Measurements from ENCODE around the gene ATF3.

Gene ATF3

GRCh38 chr1:212568978-212569537, 39.5 kb upstream of the ATF3 start:
- H3K79me2 ChIP-seq (ENCODE audit: insufficient read depth, low read length): no peaks in the 10 kb centered on the region
- peaks cover 6% of the 10 kb centered on the region for H3K27me3 ChIP-seq (ENCODE audit: insufficient read depth, low read length, poor library complexity)
- no peak for DNase-seq
- H3K4me1 ChIP-seq (ENCODE audit: insufficient read depth, low read length): peaks cover 18% of the 10 kb centered on the region
- no peak overlapping the region for H2AFZ ChIP-seq (ENCODE audit: low read depth, low read length)
- H3K9ac ChIP-seq (ENCODE audit: low read depth, low read length): no peak overlapping the region
- no peak overlapping the region for H3K27ac ChIP-seq (ENCODE audit: low read length)
- no peaks in the 10 kb centered on the region for H4K20me1 ChIP-seq (ENCODE audit: insufficient read depth, low read length)
- no peak overlapping the region for H3K4me2 ChIP-seq (ENCODE audit: insufficient read depth, low read length)
- H3K4me3 ChIP-seq (ENCODE audit: low read depth in 1 of 2, low read length in 2 of 2): no peak overlapping the region
- TF ChIP-seq CTCF (IDR thresholded peaks at IDR 0.05; ENCODE audit: borderline replicate concordance, extremely low read depth, low read length, poor library complexity, severe bottlenecking) (no peak), EZH2 (IDR thresholded peaks at IDR 0.05; ENCODE audit: borderline replicate concordance, low read depth, low read length, severe bottlenecking) (no peak)
- H3K36me3 ChIP-seq (ENCODE audit: insufficient read depth, low read length): no peaks in the 10 kb centered on the region
- H3K9me3 ChIP-seq (ENCODE audit: insufficient read depth, low read length, severe bottlenecking): no peaks in the 10 kb centered on the region
- no peak for ATAC-seq (ENCODE audit: insufficient read depth, low read depth)

GRCh38 chr1:212574732-212575131, 33.8 kb upstream of the ATF3 start:
- Histone ChIP-seq H3K4me2 (ENCODE audit: insufficient read depth, low read length) (no peak overlapping the region), H3K36me3 (ENCODE audit: insufficient read depth, low read length) (no peaks in the 10 kb centered on the region), H3K79me2 (ENCODE audit: insufficient read depth, low read length) (no peaks in the 10 kb centered on the region), H3K4me1 (ENCODE audit: insufficient read depth, low read length) (no peaks in the 10 kb centered on the region), H3K27ac (ENCODE audit: low read length) (no peak overlapping the region), H3K27me3 (ENCODE audit: insufficient read depth, low read length, poor library complexity) (peaks cover 14% of the 10 kb centered on the region), H3K9ac (ENCODE audit: low read depth, low read length) (no peak overlapping the region), H3K4me3 (ENCODE audit: low read depth in 1 of 2, low read length in 2 of 2) (no peak overlapping the region), H3K9me3 (ENCODE audit: insufficient read depth, low read length, severe bottlenecking) (no peaks in the 10 kb centered on the region), H2AFZ (ENCODE audit: low read depth, low read length) (no peak overlapping the region), H4K20me1 (ENCODE audit: insufficient read depth, low read length) (no peaks in the 10 kb centered on the region)
- no peak for TF ChIP-seq CTCF (IDR thresholded peaks at IDR 0.05; ENCODE audit: borderline replicate concordance, extremely low read depth, low read length, poor library complexity, severe bottlenecking)
- no peak for TF ChIP-seq EZH2 (IDR thresholded peaks at IDR 0.05; ENCODE audit: borderline replicate concordance, low read depth, low read length, severe bottlenecking)
- DNase-seq (no peak), ATAC-seq (ENCODE audit: insufficient read depth, low read depth) (no peak)

- Histone ChIP-seq H3K79me2 (ENCODE audit: insufficient read depth, low read length) (no peaks in the 10 kb centered on the region), H3K27me3 (ENCODE audit: insufficient read depth, low read length, poor library complexity) (peaks cover 14% of the 10 kb centered on the region), H3K4me2 (ENCODE audit: insufficient read depth, low read length) (no peak overlapping the region), H3K36me3 (ENCODE audit: insufficient read depth, low read length) (no peaks in the 10 kb centered on the region), H4K20me1 (ENCODE audit: insufficient read depth, low read length) (no peaks in the 10 kb centered on the region), H3K4me1 (ENCODE audit: insufficient read depth, low read length) (no peaks in the 10 kb centered on the region), H3K4me3 (ENCODE audit: low read depth in 1 of 2, low read length in 2 of 2) (no peak overlapping the region), H3K27ac (ENCODE audit: low read length) (no peak overlapping the region), H3K9me3 (ENCODE audit: insufficient read depth, low read length, severe bottlenecking) (no peaks in the 10 kb centered on the region), H3K9ac (ENCODE audit: low read depth, low read length) (no peak overlapping the region), H2AFZ (ENCODE audit: low read depth, low read length) (no peak overlapping the region)
- ATAC-seq (ENCODE audit: insufficient read depth, low read depth): no peak
- TF ChIP-seq CTCF (IDR thresholded peaks at IDR 0.05; ENCODE audit: borderline replicate concordance, extremely low read depth, low read length, poor library complexity, severe bottlenecking) (no peak), EZH2 (IDR thresholded peaks at IDR 0.05; ENCODE audit: borderline replicate concordance, low read depth, low read length, severe bottlenecking) (no peak)
- no peak for DNase-seq
Measured at GRCh38 chr1:212575333-212575732, 33.2 kb upstream of the ATF3 start.

- H3K27ac ChIP-seq (ENCODE audit: low read length): no peak overlapping the region
- no peaks in the 10 kb centered on the region for H3K4me1 ChIP-seq (ENCODE audit: insufficient read depth, low read length)
- H3K9ac ChIP-seq (ENCODE audit: low read depth, low read length): no peak overlapping the region
- no peaks in the 10 kb centered on the region for H3K36me3 ChIP-seq (ENCODE audit: insufficient read depth, low read length)
- ATAC-seq (ENCODE audit: insufficient read depth, low read depth): no peak
- H3K4me3 ChIP-seq (ENCODE audit: low read depth in 1 of 2, low read length in 2 of 2): no peak overlapping the region
- H2AFZ ChIP-seq (ENCODE audit: low read depth, low read length): no peak overlapping the region
- TF ChIP-seq CTCF (IDR thresholded peaks at IDR 0.05; ENCODE audit: borderline replicate concordance, extremely low read depth, low read length, poor library complexity, severe bottlenecking) (no peak), EZH2 (IDR thresholded peaks at IDR 0.05; ENCODE audit: borderline replicate concordance, low read depth, low read length, severe bottlenecking) (no peak)
- H3K4me2 ChIP-seq (ENCODE audit: insufficient read depth, low read length): no peak overlapping the region
- peaks cover 17% of the 10 kb centered on the region for H3K27me3 ChIP-seq (ENCODE audit: insufficient read depth, low read length, poor library complexity)
- no peaks in the 10 kb centered on the region for H4K20me1 ChIP-seq (ENCODE audit: insufficient read depth, low read length)
- no peak for DNase-seq
- H3K79me2 ChIP-seq (ENCODE audit: insufficient read depth, low read length): no peaks in the 10 kb centered on the region
- no peaks in the 10 kb centered on the region for H3K9me3 ChIP-seq (ENCODE audit: insufficient read depth, low read length, severe bottlenecking)
Measured at GRCh38 chr1:212578041-212578440, 30.5 kb upstream of the ATF3 start.
